GM12878 (cell line): ENCODE results near the gene SCN8A.

Source experiments
- CTCF ChIP-seq, 3 experiments: IDR thresholded peaks in 2 of 3; conservative IDR thresholded peaks in 1 of 3; 2 replicates each; pipeline ENCODE4 v1.5.1; 2011; ENCODE audit warnings: low read depth in 3 of 3, low read length in 3 of 3, mild to moderate bottlenecking in 3 of 3, control low read depth in 2 of 3, moderate library complexity in 2 of 3, inconsistent platforms in 1 of 3, mixed read lengths in 1 of 3; ENCODE audit not compliant: control insufficient read depth in 2 of 3, insufficient read depth in 1 of 3; ENCODE audit errors: extremely low read depth in 1 of 3
- GABPA ChIP-seq: IDR thresholded peaks from 2 replicates; pipeline ENCODE4 v1.6.1; 2014; ENCODE audit warnings: antibody characterized with exemption, low read depth, mild to moderate bottlenecking, inconsistent platforms
- MAX ChIP-seq: IDR thresholded peaks from 2 replicates; pipeline ENCODE4 v1.6.1; 2012; ENCODE audit warnings: low read depth, low read length, improper control_type of control experiment
- POLR2A ChIP-seq: IDR thresholded peaks from 2 replicates; pipeline ENCODE4 v1.6.1; 2011; ENCODE audit warnings: low read depth, mild to moderate bottlenecking, low read length
- SIN3A ChIP-seq: IDR thresholded peaks from 2 replicates; pipeline ENCODE4 v1.6.1; 2012; ENCODE audit warnings: low read depth, low read length, improper control_type of control experiment
- SREBF2 ChIP-seq: IDR thresholded peaks from 2 replicates; pipeline ENCODE4 v1.6.1; 2012; ENCODE audit warnings: mild to moderate bottlenecking, low read length
- SUZ12 ChIP-seq: fragments of 200-600 bp; sonication (generic); IDR thresholded peaks from one replicate; pipeline ENCODE4 v1.6.1; 2018; ENCODE audit warnings: antibody characterized with exemption, mild to moderate bottlenecking; ENCODE audit not compliant: unreplicated experiment

GRCh38 chr12:51777973-51778372 is 186.9 kb downstream of the SCN8A start:
- no peak for TF ChIP-seq CTCF (IDR thresholded peaks at IDR 0.05 in 2 of 3, conservative IDR thresholded peaks at IDR 0.05 in 1 of 3; ENCODE audit: control insufficient read depth in 2 of 3, extremely low read depth in 1 of 3, insufficient read depth in 1 of 3, low read depth in 3 of 3, low read length in 3 of 3)
- TF ChIP-seq MAX, result no peak
- no peak for TF ChIP-seq SIN3A
- TF ChIP-seq SREBF2, result no peak
- no peak for TF ChIP-seq SUZ12
- TF ChIP-seq GABPA, result no peak
- TF ChIP-seq POLR2A, result no peak
